Renal cortex interstitium (tissue), 11 donors: ENCODE data around the gene DENND1A. TPM values are rescaled to one million over a fixed set of nuclear protein-coding genes. Genes with fewer than 3 reads are reported as not detected.
"Not testable (repeated sequence)": the region's sequence is repeated elsewhere in the genome, so short reads cannot be mapped to it uniquely, and the experiment has no call there.

ENCODE experiments used
- DNase-seq, 11 donors: peaks; one replicate each; pipeline ENCODE4 v3.0.0-alpha.2; 2013; ENCODE audit warnings: low read depth in 9 of 11, low spot score in 4 of 11; ENCODE audit errors: extremely low read depth in 1 of 11
- polyA plus RNA-seq, 3 donors: library from polyadenylated mRNA; unstranded; fragments of 120-200 nt; gene quantifications; one replicate each; pipeline ENCODE4 v1.2.1, GENCODE V29; 2013; ENCODE audit not compliant: insufficient read length in 3 of 3

Gene DENND1A
- polyA plus RNA-seq, 3 donors, result 21.9 to 24.4 (median 22.3) TPM

DNA sequence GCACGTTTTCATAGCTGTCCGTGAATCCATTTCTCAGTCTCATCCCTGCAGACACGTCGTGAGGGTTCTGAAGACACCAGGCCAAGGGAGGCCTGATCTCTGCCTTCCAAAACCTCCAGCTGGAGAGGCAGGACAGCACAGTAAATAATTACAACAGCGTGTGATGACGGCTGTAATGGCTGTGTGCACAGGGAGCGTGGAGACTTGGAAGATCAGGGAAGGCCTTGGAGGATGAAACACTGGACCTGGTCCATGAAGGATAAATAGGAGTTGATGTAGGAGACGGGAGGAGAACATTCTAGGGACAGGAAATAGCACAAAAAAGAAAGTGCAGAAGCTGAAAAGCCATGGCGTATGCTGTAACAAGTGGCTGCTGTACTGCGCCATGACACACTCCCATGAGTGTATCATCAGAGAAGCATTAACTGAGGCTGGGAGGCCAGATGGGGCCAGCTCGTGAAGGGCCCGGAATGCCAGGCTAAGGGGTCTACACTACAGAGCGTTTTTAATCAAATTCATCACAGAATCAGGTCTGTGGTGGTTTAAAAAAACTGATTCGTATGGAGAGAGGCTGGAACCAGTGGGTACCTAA lies 476.8 kb downstream of the DENND1A start:
- DNase-seq, result no peak

GRCh38 chr9:123450996-123451395 lies 478.9 kb downstream of the DENND1A start:
- no peak for DNase-seq

DNA sequence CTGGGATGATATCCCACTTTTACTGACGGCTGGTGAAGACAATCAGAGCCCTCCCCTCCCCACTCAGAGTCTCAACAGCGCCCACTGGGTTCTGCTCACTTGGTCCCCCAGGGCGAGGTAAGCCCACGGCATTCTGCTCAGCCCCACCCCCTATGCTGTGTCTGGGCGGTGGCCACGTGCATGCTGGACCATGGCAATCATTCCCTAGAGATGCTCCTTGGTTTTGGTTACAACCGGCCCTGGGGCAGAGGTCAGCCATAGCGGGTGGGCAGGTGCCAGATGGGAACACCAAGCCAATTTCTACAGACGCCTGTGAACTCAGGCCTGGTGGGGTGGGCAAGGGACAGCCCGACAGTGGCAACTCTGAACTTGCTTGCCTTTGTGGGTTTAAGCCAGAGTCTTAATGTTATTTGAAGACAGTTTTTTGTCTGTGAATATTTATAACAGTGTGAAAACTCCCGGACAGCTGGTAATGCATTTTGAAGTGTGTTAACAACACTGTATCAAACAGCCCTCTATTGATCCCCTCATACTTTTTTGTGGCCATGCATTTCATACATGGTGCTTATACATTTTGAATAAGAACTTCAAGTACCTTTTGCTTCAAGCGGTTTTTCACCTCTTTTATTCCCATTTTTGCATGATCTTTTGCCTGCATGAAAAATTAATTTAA lies 479.7 kb downstream of the DENND1A start:
- no peak for DNase-seq

DNA sequence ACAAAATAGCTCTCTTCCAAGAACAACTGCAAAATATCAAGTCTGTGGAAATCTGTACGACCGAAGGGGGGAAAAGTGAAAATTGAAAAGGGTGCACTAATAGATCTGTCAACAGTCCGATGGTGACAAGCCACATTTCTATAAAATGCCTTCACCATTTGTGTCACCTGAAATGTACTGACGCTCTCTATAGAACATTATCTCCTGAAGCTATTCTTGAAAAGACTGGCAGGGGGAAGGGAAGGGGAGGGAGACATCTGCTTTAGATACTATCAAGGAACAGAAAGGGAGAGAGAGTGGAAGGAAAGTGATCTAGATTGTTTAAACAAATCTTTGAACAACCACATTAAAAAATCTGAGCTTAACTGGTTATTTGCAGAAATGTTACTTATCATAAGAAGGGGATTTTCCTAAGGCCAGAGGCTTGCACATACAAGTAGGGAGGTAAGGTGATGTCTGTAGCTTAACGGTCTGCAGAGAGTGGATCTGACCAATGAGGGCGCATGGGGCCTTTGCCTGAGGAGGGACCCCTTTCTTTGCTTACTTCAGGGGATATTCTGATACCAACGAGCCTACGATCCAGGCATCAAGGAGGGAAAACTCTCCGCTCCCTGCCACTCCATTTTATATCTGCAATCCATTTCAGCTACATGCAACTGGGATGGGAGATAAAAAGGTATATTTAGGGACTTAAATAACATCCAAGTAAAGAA lies 481.8 kb downstream of the DENND1A start:
- DNase-seq, result no peak

- DNase-seq, result no peak
Measured at GRCh38 chr9:123445981-123446610, 483.8 kb downstream of the DENND1A start.

GRCh38 chr9:123445116-123445515 lies 484.8 kb downstream of the DENND1A start:
- no peak for DNase-seq

- no peak for DNase-seq
Measured at GRCh38 chr9:123441769-123442168, 488.2 kb downstream of the DENND1A start.

GRCh38 chr9:123440256-123440655 lies 489.7 kb downstream of the DENND1A start:
- DNase-seq, result no peak

- peak in 1 of 11 donors; percentile 33 for DNase-seq
Measured at GRCh38 chr9:123438821-123439220, 491.1 kb downstream of the DENND1A start.

DNA sequence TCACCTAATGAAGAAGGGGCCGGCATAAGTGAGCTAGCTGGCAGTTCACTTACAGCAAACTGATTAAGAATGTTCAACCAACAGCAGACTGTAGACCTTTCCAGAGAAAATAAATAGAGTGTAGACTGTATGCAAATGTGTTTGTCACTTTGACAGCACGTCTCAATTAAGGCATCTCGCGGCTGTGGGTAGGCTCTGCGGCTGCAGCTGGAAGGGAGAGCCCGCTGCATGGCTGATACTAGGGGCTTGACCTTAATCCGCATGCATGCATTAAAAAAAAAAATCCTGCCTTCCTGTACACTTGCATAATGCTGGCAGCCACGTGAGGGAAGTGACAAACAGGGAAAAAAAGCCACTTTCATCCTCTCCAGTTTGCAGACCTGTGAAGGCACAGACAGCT lies 491.6 kb downstream of the DENND1A start:
- DNase-seq, result no peak

- DNase-seq, result no peak
Measured at GRCh38 chr9:123437201-123437600, 492.7 kb downstream of the DENND1A start.

- no peak for DNase-seq
Measured at GRCh38 chr9:123435471-123435870, 494.5 kb downstream of the DENND1A start.

- DNase-seq, result no peak
Measured at GRCh38 chr9:123434619-123435240, 495.2 kb downstream of the DENND1A start.

DNA sequence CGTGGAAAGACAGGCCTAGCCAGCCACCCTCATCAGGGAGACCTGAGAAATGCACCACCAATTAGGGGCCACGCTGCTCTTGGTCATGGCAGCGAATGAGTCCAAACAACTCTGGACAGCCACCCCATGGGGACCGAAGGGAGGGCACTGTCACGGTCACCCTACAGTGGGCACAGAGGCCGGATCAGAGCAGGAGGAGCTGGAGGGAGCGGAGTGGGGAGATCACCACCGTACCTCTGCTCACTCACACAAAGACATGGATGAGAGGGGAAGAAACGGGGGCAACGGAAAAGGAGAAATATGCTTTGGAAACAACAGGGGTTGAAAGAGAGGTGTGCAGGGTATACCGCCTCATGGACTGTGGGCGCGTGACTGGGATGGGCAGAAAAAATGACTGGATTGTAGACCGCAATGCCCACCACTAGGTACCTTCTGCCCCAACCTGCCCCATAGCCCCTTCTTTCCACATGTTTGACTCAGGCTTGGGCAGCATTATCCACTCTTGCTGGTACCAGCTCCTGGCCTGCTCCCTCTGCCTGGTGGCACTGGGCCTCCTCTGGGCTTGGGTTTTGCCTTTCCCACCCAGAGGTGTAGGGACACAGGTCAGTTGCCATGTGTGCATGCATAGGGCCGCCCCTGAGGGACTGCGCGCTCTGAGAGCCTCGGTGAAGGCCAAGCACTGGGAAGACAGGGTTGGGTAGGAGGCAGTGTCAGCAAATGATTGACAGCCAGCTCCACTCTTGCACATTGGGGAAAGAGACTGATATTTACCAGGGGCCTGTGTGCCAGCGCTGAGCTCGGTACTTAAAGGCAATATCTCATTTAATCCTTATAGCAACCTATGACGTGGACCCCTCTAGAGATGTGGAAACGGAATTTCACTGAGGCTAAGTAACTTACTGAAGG lies 497.3 kb downstream of the DENND1A start:
- no peak for DNase-seq

DNA sequence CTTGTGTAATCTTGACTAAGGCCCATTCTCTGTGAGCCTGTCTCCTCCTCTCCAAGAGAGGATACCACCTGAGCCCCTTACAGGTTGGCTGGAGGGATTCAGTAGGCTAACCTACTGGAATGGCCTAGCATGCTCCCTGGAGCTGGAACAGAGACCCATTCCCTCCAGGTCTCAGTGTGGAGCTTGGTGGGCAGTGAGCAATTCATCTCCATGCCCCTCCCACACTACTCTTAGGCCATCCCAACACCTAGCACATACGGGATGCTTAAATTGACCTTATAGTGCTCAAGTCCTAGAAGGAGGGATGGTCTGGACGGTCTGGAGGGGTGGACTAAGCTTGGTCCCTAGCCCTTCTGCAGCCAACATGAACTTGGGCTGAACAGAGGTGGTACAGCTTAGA lies 498.3 kb downstream of the DENND1A start:
- no peak for DNase-seq

- DNase-seq, result not testable (repeated sequence)
Measured at GRCh38 chr9:123428450-123428849, 501.5 kb downstream of the DENND1A start.

DNA sequence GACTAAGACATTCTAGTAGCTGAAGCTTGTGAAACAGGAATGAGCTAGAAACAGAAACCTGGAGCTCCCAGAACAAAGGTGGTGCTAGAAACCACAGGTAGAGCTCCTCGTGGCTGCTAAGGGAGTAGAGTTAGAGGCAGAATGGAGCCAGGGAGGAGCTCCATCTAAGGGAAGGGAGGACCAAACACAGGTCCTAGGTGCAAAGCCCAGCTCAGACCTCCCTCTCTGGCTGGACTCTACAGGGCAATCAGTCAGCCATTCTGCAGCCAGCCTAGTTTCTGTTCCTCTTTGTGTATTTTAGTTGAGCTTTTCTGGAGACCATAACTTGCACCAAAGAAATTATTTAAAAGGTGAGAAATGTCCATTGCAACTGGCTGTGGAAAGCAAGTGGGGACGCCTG lies 503.5 kb downstream of the DENND1A start:
- no peak for DNase-seq

DNA sequence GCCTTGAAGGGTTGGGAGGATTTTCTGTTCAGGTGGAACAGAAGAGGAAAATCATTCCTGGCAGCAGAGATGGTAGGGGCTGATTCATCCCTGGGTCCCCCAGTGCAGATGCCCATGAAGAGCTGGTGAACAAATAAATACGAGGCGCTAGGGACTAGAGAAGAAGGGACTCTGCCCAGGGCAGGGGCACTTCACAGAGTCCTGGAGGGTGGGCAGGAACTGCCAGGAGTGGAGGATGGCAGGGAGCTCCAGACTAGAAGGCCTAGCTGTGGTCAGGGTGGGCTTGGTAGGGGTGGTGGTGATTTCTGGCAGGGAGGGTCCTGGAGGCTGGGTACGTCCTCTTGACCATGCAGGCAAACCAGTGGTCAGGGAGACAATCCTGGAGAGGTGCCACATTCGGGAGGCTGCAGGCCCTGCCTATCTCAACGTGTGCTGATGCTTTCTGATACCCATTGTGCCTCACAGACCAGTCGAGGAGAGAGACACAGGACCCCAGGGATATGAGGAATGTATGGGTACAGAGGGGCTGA lies 504.0 kb downstream of the DENND1A start:
- no peak for DNase-seq
